Daoy (cell line): ENCODE results near the gene C1orf210. TPM values are rescaled to one million over a fixed set of nuclear protein-coding genes. Genes with fewer than 3 reads are reported as not detected.

Experiments used
- DNase-seq: peaks from one replicate; pipeline ENCODE4 v3.0.0-alpha.2; 2015; ENCODE audit warnings: low read depth
- total RNA-seq: library from RNA; depleted of rRNA; stranded (reverse); fragments of >200 nt; shearing (Covaris generic); gene quantifications from 2 replicates; pipeline ENCODE4 v1.2.3, GENCODE V29; 2014

The C1orf210 gene
- total RNA-seq, 1 experiment from 2014 or later: not detected

GRCh38 chr1:43274125-43274803 lies 11.1 kb downstream of the C1orf210 start:
- peak; percentile 79 for DNase-seq

DNA sequence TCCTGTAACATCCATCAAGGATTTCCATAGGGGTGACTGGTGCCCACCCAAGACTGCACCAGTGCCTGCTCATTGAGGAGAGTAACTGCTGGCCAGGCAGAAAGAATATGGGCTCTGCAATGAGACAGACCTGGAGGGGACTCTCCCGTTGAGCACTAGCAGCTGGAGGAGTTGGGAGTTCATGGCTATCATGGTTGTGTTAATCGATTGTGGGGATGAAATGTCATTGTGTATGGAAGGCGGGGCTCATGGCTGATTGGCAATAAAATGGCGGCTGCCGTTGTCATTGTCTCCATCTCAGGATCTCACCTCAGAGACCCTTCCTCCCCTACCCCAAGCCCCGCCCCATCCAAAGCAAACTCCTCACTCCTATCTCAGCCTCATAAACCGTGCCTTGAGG lies 11.7 kb downstream of the C1orf210 start:
- DNase-seq: no peak

DNA sequence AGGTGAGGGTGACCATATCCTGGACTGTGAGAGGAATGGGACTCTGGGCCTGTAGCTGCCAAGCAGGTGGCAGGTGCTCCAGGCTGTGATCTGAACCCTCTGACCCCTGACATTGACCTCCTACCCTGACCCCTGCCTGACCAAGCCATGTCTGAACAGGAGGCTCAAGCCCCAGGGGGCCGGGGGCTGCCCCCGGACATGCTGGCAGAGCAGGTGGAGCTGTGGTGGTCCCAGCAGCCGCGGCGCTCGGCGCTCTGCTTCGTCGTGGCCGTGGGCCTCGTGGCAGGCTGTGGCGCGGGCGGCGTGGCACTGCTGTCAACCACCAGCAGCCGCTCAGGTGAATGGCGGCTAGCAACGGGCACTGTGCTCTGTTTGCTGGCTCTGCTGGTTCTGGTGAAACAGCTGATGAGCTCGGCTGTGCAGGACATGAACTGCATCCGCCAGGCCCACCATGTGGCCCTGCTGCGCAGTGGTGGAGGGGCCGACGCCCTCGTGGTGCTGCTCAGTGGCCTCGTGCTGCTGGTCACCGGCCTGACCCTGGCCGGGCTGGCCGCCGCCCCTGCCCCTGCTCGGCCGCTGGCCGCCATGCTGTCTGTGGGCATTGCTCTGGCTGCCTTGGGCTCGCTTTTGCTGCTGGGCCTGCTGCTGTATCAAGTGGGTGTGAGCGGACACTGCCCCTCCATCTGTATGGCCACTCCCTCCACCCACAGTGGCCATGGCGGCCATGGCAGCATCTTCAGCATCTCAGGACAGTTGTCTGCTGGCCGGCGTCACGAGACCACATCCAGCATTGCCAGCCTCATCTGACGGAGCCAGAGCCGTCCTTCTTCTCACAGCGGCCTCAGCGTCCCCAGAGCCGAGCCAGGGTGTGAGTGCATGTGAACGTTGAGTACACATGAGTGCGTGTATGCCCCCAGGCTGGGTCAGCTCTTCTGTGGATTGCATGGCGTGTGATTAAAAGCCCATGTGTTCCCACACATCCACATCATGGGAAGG lies 12.5 kb downstream of the C1orf210 start:
- DNase-seq: no peak

GRCh38 chr1:43272161-43272560 lies 13.2 kb downstream of the C1orf210 start:
- DNase-seq: no peak

GRCh38 chr1:43271186-43272118 lies 13.9 kb downstream of the C1orf210 start:
- DNase-seq: no peak

DNA sequence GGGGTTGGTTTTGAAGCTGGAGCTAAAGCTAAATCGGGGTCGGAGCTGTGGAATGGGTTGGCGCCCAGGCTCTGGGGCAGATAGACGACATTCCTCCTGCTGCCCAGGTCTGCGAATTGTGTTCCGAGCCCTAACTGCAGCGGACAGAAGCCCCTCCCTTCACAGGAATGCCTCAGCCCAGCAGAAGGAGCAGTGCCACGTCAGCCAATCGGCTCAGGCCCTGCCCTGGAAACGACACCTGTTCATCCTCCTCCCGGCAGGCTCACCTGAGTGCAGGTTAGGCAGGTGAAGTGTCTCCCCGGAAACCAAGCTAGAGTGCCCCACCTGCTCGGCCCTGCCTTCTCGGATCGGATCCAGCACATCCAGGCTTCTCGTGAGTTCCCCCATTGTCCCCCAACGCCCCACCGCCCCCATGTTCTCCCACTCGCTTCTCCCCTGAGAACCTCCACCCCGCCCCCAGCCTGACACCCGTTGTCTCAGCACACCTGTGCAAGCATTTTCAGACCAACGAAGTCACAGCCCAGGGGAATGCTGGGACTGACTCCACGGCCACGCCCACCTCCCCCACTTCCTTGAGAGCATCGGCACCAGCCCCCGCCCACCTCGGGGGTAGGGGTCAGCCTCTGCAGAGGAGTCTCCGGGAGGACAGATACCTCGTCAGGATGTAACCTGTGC lies 14.8 kb downstream of the C1orf210 start:
- DNase-seq: no peak

GRCh38 chr1:43269627-43270375 lies 15.6 kb downstream of the C1orf210 start, which contains the start of gene TMEM125:
TSS of gene TMEM125 (plus strand) at chr1:43269983. CDS start at chr1:43272723, 2,740 bp downstream.
- no peak for DNase-seq

GRCh38 chr1:43267818-43268425 lies 17.5 kb downstream of the C1orf210 start:
- no peak for DNase-seq

DNA sequence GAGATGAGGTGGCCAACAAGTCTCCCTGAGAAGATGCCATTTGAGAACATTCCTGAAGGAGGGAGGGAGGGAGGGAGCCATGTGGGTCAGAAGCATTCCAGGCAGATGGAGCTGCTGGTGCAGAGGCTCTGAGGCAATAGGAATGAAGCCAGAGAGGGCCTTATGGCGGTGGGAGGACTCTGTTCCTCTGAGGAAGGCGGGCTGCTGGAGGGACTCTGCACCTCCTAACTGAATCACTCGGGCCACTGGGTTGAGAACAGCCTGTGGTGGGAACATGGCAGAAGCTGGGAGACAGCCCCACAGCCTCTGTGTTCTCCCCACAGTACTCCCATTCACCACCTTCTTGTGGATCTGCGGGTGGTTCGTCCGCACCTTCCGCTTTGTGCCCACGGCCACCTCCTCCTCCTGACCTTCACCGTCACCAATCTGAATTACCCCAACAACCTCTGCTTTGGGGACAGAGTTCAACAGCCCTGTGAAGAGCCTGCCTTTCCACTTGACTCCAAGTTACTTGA lies 18.0 kb downstream of the C1orf210 start:
- DNase-seq: no peak

GRCh38 chr1:43266881-43267280 lies 18.5 kb downstream of the C1orf210 start:
- no peak for DNase-seq

DNA sequence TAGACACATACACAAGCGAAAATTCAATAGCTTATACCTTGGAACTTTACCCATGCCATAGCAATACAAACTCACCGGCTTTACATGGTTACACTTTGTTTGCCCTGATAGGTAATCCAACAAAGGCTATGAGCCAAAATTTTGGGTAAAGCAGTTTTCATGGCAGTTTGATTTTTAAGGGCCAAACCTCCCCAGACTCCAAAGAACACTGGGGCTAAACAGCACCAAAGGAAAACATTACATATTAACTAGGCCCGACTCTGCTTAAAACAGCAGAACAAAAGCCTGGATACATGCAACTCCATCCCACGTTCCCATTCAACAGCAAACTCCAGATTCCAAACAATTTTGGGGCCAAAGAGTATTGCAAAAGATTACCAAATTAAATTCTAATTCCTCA lies 19.9 kb downstream of the C1orf210 start:
- no peak for DNase-seq

GRCh38 chr1:43258370-43258769 lies 27.0 kb downstream of the C1orf210 start:
- DNase-seq: no peak

DNA sequence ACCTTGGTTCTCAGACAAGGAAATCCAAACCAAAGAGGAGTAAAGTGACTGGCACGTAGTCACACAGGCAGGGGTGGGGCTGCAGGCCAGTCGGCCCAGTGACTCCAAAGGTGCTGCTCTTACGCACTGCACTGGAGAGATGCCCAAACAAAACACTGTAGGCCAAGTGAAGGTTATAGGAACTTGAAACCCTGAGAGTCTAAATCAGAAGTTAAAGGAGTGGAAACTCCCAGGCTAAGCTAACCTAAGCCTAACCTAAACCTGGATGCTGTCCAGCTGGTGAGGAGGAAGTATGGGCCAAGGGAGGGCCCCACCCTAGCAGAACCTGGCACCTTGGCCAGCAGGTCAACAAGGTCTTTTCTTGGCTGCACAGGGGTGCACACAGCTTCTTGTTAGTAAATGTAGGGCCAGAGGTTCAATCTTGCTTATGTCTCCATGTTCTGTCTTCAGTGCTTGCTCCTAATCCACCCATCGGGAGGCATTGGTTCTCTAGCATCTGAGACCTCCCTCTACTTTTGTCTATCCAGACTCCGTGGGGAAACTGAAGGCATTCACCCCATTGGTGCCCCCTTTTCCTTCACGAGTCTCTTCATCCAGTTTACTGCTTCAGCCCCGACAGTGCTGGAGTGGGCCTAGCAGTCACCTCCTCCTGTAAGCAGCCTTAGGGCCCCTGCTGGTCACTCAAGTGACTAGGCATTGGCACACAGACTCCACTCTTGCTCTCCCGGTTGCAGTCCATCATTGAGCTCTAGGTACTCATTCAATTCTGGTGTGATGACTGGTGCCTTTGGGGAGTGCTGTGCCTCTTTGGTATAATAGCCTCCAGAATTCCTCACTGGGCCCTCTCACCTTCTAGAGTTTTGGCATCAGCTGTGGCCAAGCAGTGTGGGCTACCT lies 28.5 kb downstream of the C1orf210 start:
- DNase-seq: no peak

DNA sequence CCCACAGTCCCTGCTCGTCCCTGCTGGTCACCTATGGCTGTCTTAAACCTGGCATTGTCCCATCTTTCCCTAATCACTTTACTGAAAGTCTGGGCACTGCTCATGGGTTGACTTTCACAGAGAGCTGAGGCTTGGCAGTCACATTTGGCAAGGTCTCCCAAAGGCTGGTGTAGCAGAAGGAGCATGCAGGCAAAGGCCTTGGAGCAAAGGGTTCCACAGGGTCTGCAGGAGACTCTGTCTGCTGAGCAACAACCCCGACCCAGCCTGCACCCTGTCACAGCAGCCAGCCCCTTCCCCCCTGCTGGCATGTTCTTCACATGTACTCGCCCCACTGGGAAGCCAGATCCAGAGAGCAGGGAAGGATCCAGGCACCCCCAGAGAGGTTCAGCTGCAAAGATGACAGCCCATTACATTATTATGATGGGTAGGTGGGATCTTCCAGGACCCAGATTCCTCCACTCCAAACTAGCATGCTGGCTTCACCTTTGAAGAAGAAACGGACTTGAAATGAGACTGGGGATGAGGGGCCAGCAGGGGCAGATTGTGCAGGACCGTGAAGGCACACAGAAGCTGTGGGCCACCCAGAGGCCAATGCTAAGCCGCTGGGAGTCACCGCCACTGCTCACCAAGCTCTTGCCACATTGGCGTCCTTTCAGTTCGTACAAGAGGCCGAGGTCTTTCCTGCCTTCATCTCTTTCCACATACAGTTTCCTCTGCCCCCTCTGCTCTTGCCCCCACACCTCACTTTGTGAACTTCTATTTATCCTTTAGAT lies 29.8 kb downstream of the C1orf210 start:
- no peak for DNase-seq

- DNase-seq: no peak
These were observed 31.5 kb downstream of the C1orf210 start for GRCh38 chr1:43253876-43254275.

- DNase-seq: no peak
These were observed 32.2 kb downstream of the C1orf210 start for GRCh38 chr1:43253173-43253572.

DNA sequence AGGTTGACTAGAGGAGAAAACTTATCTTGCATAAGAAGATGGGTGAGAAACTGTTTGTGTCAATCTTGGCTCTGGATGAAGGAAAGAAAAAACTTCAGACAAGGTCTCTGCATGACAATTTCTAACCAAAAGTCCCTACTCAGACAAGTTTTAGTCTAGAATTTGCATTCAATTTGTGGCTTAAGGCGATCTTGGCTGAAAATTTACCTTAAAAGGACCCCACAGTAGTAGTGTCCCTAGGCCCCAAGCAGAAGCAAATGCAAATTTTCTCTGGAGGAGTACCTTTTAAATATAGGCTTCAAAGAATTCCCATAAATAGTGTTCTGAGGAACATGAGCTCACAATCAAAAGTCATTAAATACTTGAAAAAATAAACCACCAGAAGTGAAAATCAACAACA lies 33.2 kb downstream of the C1orf210 start:
- no peak for DNase-seq

DNA sequence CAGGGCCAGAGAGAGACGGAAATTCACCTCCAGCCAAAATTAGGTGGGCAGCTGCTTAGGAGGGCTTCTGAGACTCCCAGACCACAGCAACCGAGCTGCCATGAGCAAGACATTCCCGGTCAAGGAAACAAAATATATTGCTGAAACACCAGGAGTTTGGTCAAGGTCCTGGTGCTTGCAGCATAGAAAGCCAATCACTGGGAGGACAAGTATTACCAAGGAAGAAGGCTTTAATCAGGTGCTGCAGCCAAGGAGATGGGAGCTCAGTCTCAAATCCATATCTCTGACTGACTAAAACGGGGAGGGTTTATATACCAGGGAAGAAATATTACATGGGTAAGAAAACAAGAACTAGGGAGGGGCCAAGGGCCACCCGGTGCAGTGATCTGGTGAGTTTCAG lies 34.4 kb downstream of the C1orf210 start:
- no peak for DNase-seq
